SK-N-SH (cell line): ENCODE results near the gene CELF2. TPM values are rescaled to one million over a fixed set of nuclear protein-coding genes. Genes with fewer than 3 reads are reported as not detected.

Experiments
- CTCF ChIA-PET: fragments of 300-600, 350-600 bp; formaldehyde crosslinking; extraction: SDS; loops from one replicate; lab custom pipeline; 2021; lab: Yijun Ruan, JAX
- POLR2A ChIA-PET: fragments of 350-600 bp; sonication (Branson Sonifier 250); formaldehyde crosslinking; extraction: SDS; loops from one replicate; lab custom pipeline; 2020; ENCODE audit warnings: antibody characterized with exemption, inconsistent platforms; lab: Yijun Ruan, JAX
- DNase-seq: peaks from one replicate; pipeline ENCODE4 v3.0.0; 2012
- H2AFZ ChIP-seq: fragments of 200-600 bp; sonication (generic); 2 replicates; pipeline ENCODE4 v1.8.1; 2016; ENCODE audit warnings: antibody characterized with exemption, mild to moderate bottlenecking, low read depth
- H3F3A ChIP-seq: fragments of 200-600 bp; sonication (generic); replicated peaks from 2 replicates; pipeline ENCODE3; 2016; ENCODE audit warnings: antibody characterized with exemption, mild to moderate bottlenecking; ENCODE audit not compliant: insufficient read depth
- H3K27ac ChIP-seq, 2 experiments: fragments of 200-500 bp in 1 of 2; fragments of 200-600 bp in 1 of 2; sonication (Bioruptor generic) in 1 of 2; sonication (generic), shearing (Covaris generic) in 1 of 2; 2 replicates each; pipeline versions ENCODE4 v1.5.1 to v1.6.1; 2014 to 2016; ENCODE audit warnings: low read depth in 2 of 2, inconsistent platforms in 1 of 2, low read length in 1 of 2, mild to moderate bottlenecking in 1 of 2, mixed read lengths in 1 of 2
- H3K27me3 ChIP-seq: fragments of 200-600 bp; sonication (generic), shearing (Covaris generic); 2 replicates; pipeline ENCODE4 v1.6.1; 2016; ENCODE audit warnings: mixed run types; ENCODE audit not compliant: insufficient read depth
- H3K36me3 ChIP-seq, 2 experiments: fragments of 200-500 bp in 1 of 2; fragments of 200-600 bp in 1 of 2; sonication (Bioruptor generic) in 1 of 2; sonication (generic) in 1 of 2; replicated peaks in 1 of 2; 2 replicates each; pipeline versions ENCODE3 to v1.5.1; 2014 to 2016; ENCODE audit warnings: low read length in 1 of 2, mild to moderate bottlenecking in 1 of 2; ENCODE audit not compliant: insufficient read depth in 2 of 2, control insufficient read depth in 1 of 2
- H3K4me1 ChIP-seq, 2 experiments: fragments of 200-500 bp in 1 of 2; fragments of 200-600 bp in 1 of 2; sonication (Bioruptor generic) in 1 of 2; sonication (generic), shearing (Covaris generic) in 1 of 2; 2 replicates each; pipeline versions ENCODE4 v1.5.1 to v1.6.1; 2014 to 2016; ENCODE audit warnings: low read depth in 1 of 2, low read length in 1 of 2, mixed run types in 1 of 2; ENCODE audit not compliant: insufficient read depth in 2 of 2, control insufficient read depth in 1 of 2
- H3K4me2 ChIP-seq: fragments of 200-600 bp; sonication (generic), shearing (Covaris generic); 2 replicates; pipeline ENCODE4 v1.6.1; 2017; ENCODE audit warnings: mixed run types
- H3K4me3 ChIP-seq, 2 experiments: fragments of 200-500 bp in 1 of 2; fragments of 200-600 bp in 1 of 2; sonication (Bioruptor generic) in 1 of 2; sonication (generic), shearing (Covaris generic) in 1 of 2; 2 replicates each; pipeline versions ENCODE4 v1.5.1 to v1.8.1; 2014 to 2016; ENCODE audit warnings: low read depth in 2 of 2, inconsistent platforms in 1 of 2, low read length in 1 of 2, mild to moderate bottlenecking in 1 of 2, mixed read lengths in 1 of 2, moderate library complexity in 1 of 2
- H3K79me2 ChIP-seq: fragments of 200-600 bp; sonication (generic); 2 replicates; pipeline ENCODE4 v1.8.1; 2017; ENCODE audit warnings: mild to moderate bottlenecking; ENCODE audit not compliant: insufficient read depth
- H3K9ac ChIP-seq: fragments of 200-600 bp; sonication (generic); 2 replicates; pipeline ENCODE4 v1.6.1; 2017; ENCODE audit warnings: mixed run types
- H3K9me2 ChIP-seq: fragments of 200-600 bp; sonication (generic); 2 replicates; pipeline ENCODE4 v1.6.1; 2017; ENCODE audit warnings: mixed run types
- H3K9me3 ChIP-seq: fragments of 200-600 bp; sonication (generic); 2 replicates; pipeline ENCODE4 v1.6.1; 2017; ENCODE audit warnings: mixed run types, mild to moderate bottlenecking, moderate library complexity
- H4K20me1 ChIP-seq: fragments of 200-600 bp; sonication (generic); 2 replicates; pipeline ENCODE4 v1.6.1; 2017; ENCODE audit warnings: mild to moderate bottlenecking, mixed run types; ENCODE audit not compliant: insufficient read depth
- ELF1 ChIP-seq: IDR thresholded peaks from 2 replicates; pipeline ENCODE4 v1.4.0; 2012
- EZH2phosphoT487 ChIP-seq: fragments of 200-600 bp; sonication (generic); IDR thresholded peaks from 2 replicates; pipeline ENCODE4 v1.6.1; 2017; ENCODE audit warnings: low read depth, mixed run types, mild to moderate bottlenecking, antibody characterized with exemption, moderate library complexity, borderline replicate concordance
- FOSL2 ChIP-seq: IDR thresholded peaks from 2 replicates; pipeline ENCODE4 v1.4.0; 2012; ENCODE audit warnings: low read depth, mild to moderate bottlenecking, moderate library complexity, borderline replicate concordance
- FOXJ3 ChIP-seq: sonication (generic); formaldehyde crosslinking; IDR thresholded peaks from 2 replicates; pipeline ENCODE4 v1.5.1; 2020; ENCODE audit warnings: mild to moderate bottlenecking, missing genetic modification reagents
- FOXM1 ChIP-seq: IDR thresholded peaks from 2 replicates; pipeline ENCODE4 v1.4.0; 2012; ENCODE audit warnings: low read depth, mild to moderate bottlenecking
- GATA2 ChIP-seq: sonication (generic); formaldehyde crosslinking; IDR thresholded peaks from 2 replicates; pipeline ENCODE4 v1.5.0; 2020; ENCODE audit warnings: mild to moderate bottlenecking, missing genetic modification reagents
- MAX ChIP-seq: IDR thresholded peaks from 2 replicates; pipeline ENCODE4 v1.4.0; 2012; ENCODE audit warnings: low read depth
- MXI1 ChIP-seq: IDR thresholded peaks from 2 replicates; pipeline ENCODE4 v1.6.1; 2012; ENCODE audit warnings: mild to moderate bottlenecking, low read depth, low read length, improper control_type of control experiment
- NFIC ChIP-seq: IDR thresholded peaks from 2 replicates; pipeline ENCODE4 v1.4.0; 2012; ENCODE audit warnings: borderline replicate concordance
- NRF1 ChIP-seq: IDR thresholded peaks from 2 replicates; pipeline ENCODE4 v1.6.1; 2012; ENCODE audit warnings: low read depth, mild to moderate bottlenecking, low read length
- RCOR1 ChIP-seq: fragments of 150-350 bp; IDR thresholded peaks from 2 replicates; pipeline ENCODE4 v1.6.1; 2017; ENCODE audit warnings: antibody characterized with exemption, low read length
- REST ChIP-seq: IDR thresholded peaks from 2 replicates; pipeline ENCODE4 v1.6.1; 2012; ENCODE audit warnings: mild to moderate bottlenecking, low read depth, low read length, moderate library complexity
- RXRA ChIP-seq: IDR thresholded peaks from 2 replicates; pipeline ENCODE4 v1.4.0; 2012; ENCODE audit warnings: low read depth, mild to moderate bottlenecking, borderline replicate concordance
- SMC3 ChIP-seq: IDR thresholded peaks from 2 replicates; pipeline ENCODE4 v1.6.1; 2012; ENCODE audit warnings: low read depth, low read length, improper control_type of control experiment
- TEAD4 ChIP-seq: IDR thresholded peaks from 2 replicates; pipeline ENCODE4 v1.4.0; 2012; ENCODE audit warnings: mild to moderate bottlenecking, borderline replicate concordance; ENCODE audit not compliant: insufficient read depth
- USF2 ChIP-seq: fragments of 150-350 bp; IDR thresholded peaks from 2 replicates; pipeline ENCODE4 v1.6.1; 2017; ENCODE audit warnings: antibody characterized with exemption, low read length, low read depth, borderline replicate concordance
- YY1 ChIP-seq: IDR thresholded peaks from 2 replicates; pipeline ENCODE4 v1.4.0; 2012; ENCODE audit warnings: low read depth, mild to moderate bottlenecking
- WGBS: methylation state at CpG from one replicate; pipeline ENCODE4 v1.1.6; 2017; ENCODE audit warnings: low lambda C conversion rate; 5-methylcytosine and 5-hydroxymethylcytosine counted together
- polyA plus RNA-seq, 3 experiments: library from polyadenylated mRNA; depleted of rRNA; stranded (reverse); fragments of >200 nt; gene quantifications; 2 replicates each; pipeline ENCODE4 v1.2.3, GENCODE V29; 2012

Gene CELF2
- polyA plus RNA-seq, 1 of the 3 experiments (the other 2 are of a cell fraction), result 0.03 TPM

GRCh38 chr10:11257440-11258090 is 239.9 kb downstream of the CELF2 start:
- no peaks in the 10 kb centered on the region for H3K27me3 ChIP-seq
- no peaks in the 10 kb centered on the region for H3K36me3 ChIP-seq
- no peak overlapping the region for H3K4me3 ChIP-seq
- no peak overlapping the region for H3K4me2 ChIP-seq
- ChIA-PET CTCF (interaction anchor here (0.7 to 3.4 kb wide), 2 partner anchors 12 to 13 kb away, joined by 4 to 16 read pairs; no protein-coding TSS in a partner anchor), POLR2A (no interaction called here)
- no peaks in the 10 kb centered on the region for H3K9me3 ChIP-seq
- no peak for DNase-seq
- H3K79me2 ChIP-seq, result no peaks in the 10 kb centered on the region
- no peaks in the 10 kb centered on the region for H3K9me2 ChIP-seq
- no peak overlapping the region for H3K27ac ChIP-seq
- H3K4me1 ChIP-seq, result no peaks in the 10 kb centered on the region; a peak in 1 of 4 replicates
- TF ChIP-seq RCOR1, result no peak
- TF ChIP-seq YY1, result no peak
- no peak for TF ChIP-seq USF2
- TF ChIP-seq REST, result no peak
- TF ChIP-seq FOXJ3, result no peak
- TF ChIP-seq ELF1, result no peak
- no peak for TF ChIP-seq SMC3
- no peak for TF ChIP-seq NFIC
- no peak for TF ChIP-seq RXRA
- TF ChIP-seq MAX, result no peak
- TF ChIP-seq FOXM1, result no peak
- no peak for TF ChIP-seq TEAD4
- TF ChIP-seq NRF1, result no peak
- no peak for TF ChIP-seq MXI1
- TF ChIP-seq EZH2phosphoT487, result no peak
- TF ChIP-seq FOSL2, result no peak
- no peak for TF ChIP-seq GATA2 (CRISPR knock-in tag)
- TF ChIP-seq, all 33 proteins: peak for 0
- WGBS, result 53% methylated on average over 11 of the region's 13 CpGs
- no peak overlapping the region for H3K9ac ChIP-seq
- no peaks in the 10 kb centered on the region for H4K20me1 ChIP-seq
- no peak overlapping the region for H2AFZ ChIP-seq
- H3F3A ChIP-seq, result no peaks in the 10 kb centered on the region
